ENCODE measurements around the gene BACH2.

Gene BACH2

GRCh38 chr6:89954721-89955148 lies 341.9 kb downstream of the BACH2 start:
- peak; percentile 18 for DNase-seq

- peak; percentile 89 for DNase-seq
Measured at GRCh38 chr6:89952686-89953085, 344.0 kb downstream of the BACH2 start.

GRCh38 chr6:89952105-89952671 lies 344.5 kb downstream of the BACH2 start:
- DNase-seq: peak; percentile 17

- DNase-seq: peak; percentile 15
Measured at GRCh38 chr6:89951574-89952104, 345.0 kb downstream of the BACH2 start.

GRCh38 chr6:89950879-89951391 lies 345.7 kb downstream of the BACH2 start:
- peak; percentile 24 for DNase-seq

- DNase-seq: no peak
Measured at GRCh38 chr6:89950446-89950845, 346.2 kb downstream of the BACH2 start.

- no peak for DNase-seq
Measured at GRCh38 chr6:89948876-89949275, 347.8 kb downstream of the BACH2 start.

GRCh38 chr6:89944826-89945407 lies 351.7 kb downstream of the BACH2 start:
- peak; percentile 30 for DNase-seq

- DNase-seq: peak; percentile 41
Measured at GRCh38 chr6:89944181-89944755, 352.4 kb downstream of the BACH2 start.

GRCh38 chr6:89942601-89943000 lies 354.0 kb downstream of the BACH2 start:
- DNase-seq: no peak

GRCh38 chr6:89941763-89942497 lies 354.7 kb downstream of the BACH2 start:
- DNase-seq: no peak

GRCh38 chr6:89941031-89941762 lies 355.4 kb downstream of the BACH2 start:
- peak; percentile 26 for DNase-seq

- peak; percentile 77 for DNase-seq
Measured at GRCh38 chr6:89940225-89941027, 356.2 kb downstream of the BACH2 start.

GRCh38 chr6:89939144-89939543 lies 357.5 kb downstream of the BACH2 start:
- DNase-seq: no peak

GRCh38 chr6:89938014-89938413 lies 358.6 kb downstream of the BACH2 start:
- DNase-seq: no peak

GRCh38 chr6:89936177-89936576 lies 360.5 kb downstream of the BACH2 start:
- no peak for DNase-seq

GRCh38 chr6:89934685-89935366 lies 361.8 kb downstream of the BACH2 start:
- no peak for DNase-seq

- DNase-seq: no peak
Measured at GRCh38 chr6:89932245-89932802, 364.3 kb downstream of the BACH2 start.

GRCh38 chr6:89930789-89931188 lies 365.9 kb downstream of the BACH2 start:
- no peak for DNase-seq

- peak; percentile 75 for DNase-seq
Measured at GRCh38 chr6:89928604-89929003, 368.0 kb downstream of the BACH2 start.

Data from fibroblast of skin of right biceps (primary cell).